ENCODE measurements around the gene DPH5.

DNA sequence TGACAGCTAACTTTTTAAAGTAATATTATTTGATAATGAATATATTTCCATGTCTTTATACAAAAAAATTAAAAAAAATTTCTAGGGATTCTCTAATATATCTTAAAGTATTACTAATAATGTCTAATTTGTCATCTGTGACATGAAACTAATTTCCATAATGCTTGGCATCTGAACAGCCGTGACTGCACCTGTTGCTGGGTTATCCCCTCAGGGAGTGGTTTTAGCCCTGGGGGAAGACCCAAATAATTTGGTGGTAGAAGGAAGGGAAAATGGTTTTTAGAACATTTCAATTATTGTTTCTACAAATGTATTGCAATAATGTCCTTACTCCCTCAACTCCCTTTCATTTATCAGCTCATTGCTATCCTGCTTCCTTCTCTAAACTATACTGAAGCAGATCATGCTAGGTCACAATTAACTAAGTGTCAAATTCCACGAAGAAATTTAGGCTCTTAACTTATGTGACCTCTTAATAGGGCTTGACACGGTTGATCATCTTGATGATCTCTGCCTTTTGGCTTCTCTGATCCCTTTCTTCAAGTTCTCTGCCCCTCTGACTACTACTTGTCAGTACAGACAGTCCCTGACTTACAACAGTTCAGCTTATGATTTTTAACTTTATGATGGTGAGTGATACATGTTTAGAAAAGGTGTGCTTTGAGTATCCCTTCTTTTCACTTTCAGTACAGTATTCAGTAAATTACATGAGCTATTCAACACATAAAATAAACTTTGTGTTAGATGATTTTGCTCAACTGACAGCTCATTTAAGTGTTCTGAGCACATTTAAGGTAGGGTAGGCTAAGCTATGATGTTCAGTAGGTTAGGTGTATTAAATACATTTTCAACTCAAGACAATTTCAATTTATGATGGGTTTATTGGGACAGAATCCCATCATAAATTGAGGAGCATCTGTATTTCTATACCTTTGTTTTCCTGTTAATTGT is 26.4 kb upstream of the DPH5 start:
- TF ChIP-seq CTCF (IDR thresholded peaks at IDR 0.05), result no peak
- no peak for TF ChIP-seq SIN3A (IDR thresholded peaks at IDR 0.05; ENCODE audit: borderline replicate concordance, low read depth, low read length)
- no peak for TF ChIP-seq GATA2 (CRISPR knock-in tag; IDR thresholded peaks at IDR 0.05)
- no peak for TF ChIP-seq POLR2AphosphoS5 (IDR thresholded peaks at IDR 0.05; ENCODE audit: low read depth, low read length)

All from SK-N-SH (cell line).